Jurkat, Clone E6-1 (cell line): ENCODE results near the gene AGT.
"Not testable (repeated sequence)": the region's sequence is repeated elsewhere in the genome, so short reads cannot be mapped to it uniquely, and the experiment has no call there.

Experiments used
- DNase-seq: peaks from one replicate; pipeline ENCODE4 v3.0.0-alpha.2; 2011; ENCODE audit warnings: low read depth, low spot score
- H3K4me3 ChIP-seq: 2 replicates; pipeline ENCODE4 v1.5.1; 2011; ENCODE audit warnings: mild to moderate bottlenecking, low read length, control low read depth, moderate library complexity

The AGT gene

DNA sequence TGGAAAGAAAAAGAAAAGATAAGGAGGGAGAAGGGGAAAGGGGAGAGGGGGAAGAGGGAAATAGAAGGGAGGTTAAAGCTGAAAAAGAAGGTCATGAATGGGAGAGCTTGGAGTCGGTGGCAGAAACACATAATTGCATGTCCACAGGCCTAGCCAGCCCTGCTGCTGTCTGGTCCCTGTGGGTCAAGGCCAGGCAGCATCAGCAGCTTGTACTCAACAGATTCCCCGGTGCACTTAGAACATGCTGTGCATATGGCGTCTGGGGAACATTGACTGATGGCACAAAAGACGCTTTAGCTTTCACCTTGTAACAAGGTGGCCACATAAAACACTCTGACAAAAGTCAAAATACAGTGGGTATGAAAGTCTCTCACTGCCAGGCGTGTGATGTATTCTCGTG is 45.7 kb downstream of the AGT start:
- H3K4me3 ChIP-seq: no peak overlapping the region
- DNase-seq: no peak

GRCh38 chr1:230661976-230662375 is 51.9 kb downstream of the AGT start:
- H3K4me3 ChIP-seq: no peak overlapping the region
- no peak for DNase-seq

GRCh38 chr1:230658691-230659090 is 55.2 kb downstream of the AGT start:
- no peak overlapping the region for H3K4me3 ChIP-seq
- DNase-seq: no peak

DNA sequence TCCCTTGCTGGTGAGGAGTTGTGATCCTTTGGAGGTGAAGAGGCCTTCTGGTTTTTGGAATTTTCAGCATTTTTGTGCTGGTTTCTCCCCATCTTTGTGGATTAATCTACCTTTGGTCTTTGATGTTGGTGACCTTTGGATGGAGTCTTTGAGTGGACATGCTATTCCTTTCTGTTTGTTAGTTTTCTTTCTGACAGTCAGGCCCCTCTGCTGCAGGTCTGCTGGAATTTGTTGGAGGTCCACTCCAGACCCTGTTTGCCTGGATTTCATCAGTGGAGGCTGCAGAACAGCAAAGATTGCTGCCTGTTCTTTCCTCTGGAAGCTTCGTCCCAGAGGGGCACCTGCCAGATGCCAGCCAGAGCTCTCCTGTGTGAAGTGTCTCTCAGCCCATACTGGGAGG is 55.8 kb downstream of the AGT start:
- not testable (repeated sequence) for DNase-seq, H3K4me3 ChIP-seq

DNA sequence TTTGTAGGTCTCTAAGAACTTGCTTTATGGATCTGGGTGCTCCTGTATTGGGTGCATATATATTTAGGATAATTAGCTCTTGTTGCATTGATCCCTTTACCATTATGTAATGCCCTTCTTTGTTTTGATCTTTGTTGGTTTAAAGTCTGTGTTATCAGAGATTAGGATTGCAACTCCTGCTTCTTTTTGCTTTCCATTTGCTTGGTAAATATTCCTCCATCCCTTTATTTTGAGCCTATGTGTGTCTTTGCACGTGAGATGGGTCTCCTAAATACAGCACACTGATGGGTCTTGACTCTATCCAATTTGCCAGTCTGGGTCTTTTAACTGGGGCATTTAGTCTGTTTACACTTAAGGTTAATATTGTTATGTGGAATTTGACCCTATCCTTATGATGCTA is 57.2 kb downstream of the AGT start:
- not testable (repeated sequence) for DNase-seq, H3K4me3 ChIP-seq
